CD4-positive, alpha-beta T cell (primary cell): ENCODE results near the gene LARGE1. TPM values are rescaled to one million over a fixed set of nuclear protein-coding genes. Genes with fewer than 3 reads are reported as not detected.

Source experiments
- ATAC-seq: fragments of 200-7000 bp; cut with Tn5 transposase; one replicate; pipeline ENCODE4 v1.10.0; 2022; ENCODE audit warnings: mild to moderate bottlenecking; ENCODE audit not compliant: poor library complexity
- CTCF ChIA-PET: fragments of 350-600 bp; sonication (Branson Sonifier 250); formaldehyde crosslinking; loops from one replicate; lab custom pipeline; 2021; ENCODE audit warnings: antibody characterized with exemption, inconsistent platforms; lab: Charles Lee
- POLR2A ChIA-PET: fragments of 350-600 bp; sonication (Branson Sonifier 250); formaldehyde crosslinking; loops from one replicate; lab custom pipeline; 2021; ENCODE audit warnings: antibody characterized with exemption, inconsistent platforms; lab: Charles Lee
- DNase-seq, 14 experiments: peaks; one replicate each; pipeline ENCODE4 v3.0.0-alpha.2; 2013 to 2020; ENCODE audit warnings: mixed read lengths in 2 of 14
- H3K27ac ChIP-seq, 2 donors: one replicate each; pipeline versions ENCODE4 v1.5.1 to v1.7.0; 2013; ENCODE audit warnings: low read length in 2 of 2, low read depth in 1 of 2, mild to moderate bottlenecking in 1 of 2
- H3K27me3 ChIP-seq, 2 experiments: 1 replicate in 1 of 2; 2 replicates in 1 of 2; pipeline versions ENCODE4 v1.6.1 to v1.7.0; 2013; ENCODE audit warnings: low read length in 2 of 2, control low read depth in 1 of 2, mild to moderate bottlenecking in 1 of 2, moderate library complexity in 1 of 2; ENCODE audit not compliant: insufficient read depth in 2 of 2, control insufficient read depth in 1 of 2
- H3K36me3 ChIP-seq: one replicate; pipeline ENCODE4 v1.6.1; 2013; ENCODE audit warnings: low read length, control low read depth; ENCODE audit not compliant: insufficient read depth
- H3K4me1 ChIP-seq: one replicate; pipeline ENCODE4 v1.6.1; 2013; ENCODE audit warnings: low read length, control low read depth; ENCODE audit not compliant: insufficient read depth
- H3K4me3 ChIP-seq: one replicate; pipeline ENCODE4 v1.5.1; 2013; ENCODE audit warnings: mild to moderate bottlenecking, low read length, moderate library complexity
- H3K9me3 ChIP-seq, 2 experiments: 1 replicate in 1 of 2; 2 replicates in 1 of 2; pipeline versions ENCODE4 v1.6.1 to v1.7.0; 2013; ENCODE audit warnings: low read length in 2 of 2, mild to moderate bottlenecking in 2 of 2, control low read depth in 1 of 2, moderate library complexity in 1 of 2; ENCODE audit not compliant: control insufficient read depth in 1 of 2, insufficient read depth in 1 of 2
- H3K27ac Mint-ChIP-seq: one replicate; pipeline ENCODE4 v1.8.0; 2020; ENCODE audit warnings: mixed read lengths
- H3K27me3 Mint-ChIP-seq: one replicate; pipeline ENCODE4 v1.8.0; 2021; ENCODE audit warnings: mixed read lengths
- H3K36me3 Mint-ChIP-seq: one replicate; pipeline ENCODE4 v1.8.0; 2021; ENCODE audit warnings: low read depth, mixed read lengths
- H3K4me1 Mint-ChIP-seq: one replicate; pipeline ENCODE4 v1.8.0; 2021; ENCODE audit warnings: low read depth, mixed read lengths
- H3K4me3 Mint-ChIP-seq: one replicate; pipeline ENCODE4 v1.8.0; 2020; ENCODE audit warnings: mild to moderate bottlenecking, mixed read lengths
- H3K9me3 Mint-ChIP-seq: one replicate; pipeline ENCODE4 v1.8.0; 2020; ENCODE audit warnings: mixed read lengths
- CTCF ChIP-seq: fragments of 200-600 bp; IDR thresholded peaks from one replicate; pipeline ENCODE4 v1.8.0; 2022; ENCODE audit warnings: antibody characterized with exemption, mild to moderate bottlenecking
- intact Hi-C, 2 experiments: fragments of 100-400 bp; cut with DNase I in 1 of 2; cut with micrococcal nuclease in 1 of 2; formaldehyde crosslinking; loops; one replicate each; pipeline versions ENCODE4 v1.15.1 to v1.9.0; 2023 to 2025; cut with DNase I, micrococcal nuclease
- total RNA-seq, 174 experiments: library from RNA in 2 of 174; stranded (reverse) in 2 of 174; gene quantifications; one replicate each; pipeline ENCODE4 v1.2.3 and lab custom pipeline; 2021 to 2026

The LARGE1 gene
- total RNA-seq, 2 experiments from 2014 or later: 0.14 to 0.70 TPM

- intact Hi-C loops: no loop called here
- DNase-seq (no peak), ATAC-seq (no peak)
- Mint-ChIP-seq H3K4me3 (no peak overlapping the region), H3K36me3 (no peaks in the 10 kb centered on the region), H3K4me1 (no peaks in the 10 kb centered on the region), H3K9me3 (peaks cover 5% of the 10 kb centered on the region), H3K27me3 (peaks cover 28% of the 10 kb centered on the region), H3K27ac (no peak overlapping the region)
- ChIA-PET POLR2A (no interaction called here), CTCF (no interaction called here)
- no peaks in the 10 kb centered on the region for H3K4me1 ChIP-seq
- H3K36me3 ChIP-seq: no peaks in the 10 kb centered on the region
- TF ChIP-seq CTCF: no peak
- no peak overlapping the region for H3K27ac ChIP-seq
- no peak overlapping the region for H3K4me3 ChIP-seq
- H3K9me3 ChIP-seq: peaks cover 0 to 10% of the 10 kb centered on the region in 2 experiments
- no peaks in the 10 kb centered on the region for H3K27me3 ChIP-seq
These were observed 11.1 kb upstream of the LARGE1 start for GRCh38 chr22:33931406-33931805.

GRCh38 chr22:33927752-33928151 lies 7.5 kb upstream of the LARGE1 start:
- no peak overlapping the region for H3K27ac Mint-ChIP-seq
- ChIA-PET CTCF (no interaction called here), POLR2A (no interaction called here)
- H3K4me1 ChIP-seq: no peaks in the 10 kb centered on the region
- H3K27ac ChIP-seq: no peak overlapping the region
- no peak overlapping the region for H3K4me3 ChIP-seq
- ATAC-seq (no peak), DNase-seq (no peak)
- H3K36me3 Mint-ChIP-seq: no peaks in the 10 kb centered on the region
- peaks cover 14 to 15% of the 10 kb centered on the region in 2 experiments for H3K27me3 ChIP-seq
- no peak for TF ChIP-seq CTCF
- no peaks in the 10 kb centered on the region for H3K36me3 ChIP-seq
- H3K9me3 ChIP-seq: peaks cover 0 to 10% of the 10 kb centered on the region in 2 experiments
- H3K9me3 Mint-ChIP-seq: peaks cover 5% of the 10 kb centered on the region
- intact Hi-C loops: no loop called here
- H3K4me1 Mint-ChIP-seq: peaks cover 10% of the 10 kb centered on the region
- peaks cover 62% of the 10 kb centered on the region for H3K27me3 Mint-ChIP-seq
- no peak overlapping the region for H3K4me3 Mint-ChIP-seq

GRCh38 chr22:33925194-33925593 lies 4.9 kb upstream of the LARGE1 start:
- H3K4me3 Mint-ChIP-seq: no peak overlapping the region
- peaks cover 69% of the 10 kb centered on the region for H3K27me3 Mint-ChIP-seq
- POLR2A ChIA-PET: no interaction called here
- TF ChIP-seq CTCF: no peak
- no peaks in the 10 kb centered on the region for H3K36me3 ChIP-seq
- CTCF ChIA-PET: no interaction called here
- no peak overlapping the region for H3K27ac Mint-ChIP-seq
- H3K4me3 ChIP-seq: no peak overlapping the region
- H3K9me3 ChIP-seq: peaks cover 0 to 15% of the 10 kb centered on the region in 2 experiments
- peaks cover 1% of the 10 kb centered on the region for H3K9me3 Mint-ChIP-seq
- H3K4me1 Mint-ChIP-seq: peaks cover 19% of the 10 kb centered on the region
- H3K4me1 ChIP-seq: peaks cover 15% of the 10 kb centered on the region
- no peaks in the 10 kb centered on the region for H3K36me3 Mint-ChIP-seq
- intact Hi-C loops: no loop called here
- ATAC-seq (no peak), DNase-seq (no peak)
- H3K27me3 ChIP-seq: peaks cover 28 to 30% of the 10 kb centered on the region in 2 experiments
- no peak overlapping the region for H3K27ac ChIP-seq
